Uterus (tissue), 2 donors: Measurements from ENCODE around the gene CFAP43.

Source experiments
- CTCF ChIP-seq, 4 experiments: fragments of 200-600 bp in 2 of 4; fragments of 450-650 bp in 2 of 4; sonication (generic) in 2 of 4; IDR thresholded peaks; one replicate each; pipeline ENCODE4 v1.5.1; 2016 to 2019; ENCODE audit warnings: antibody characterized with exemption in 4 of 4, mild to moderate bottlenecking in 2 of 4, moderate library complexity in 1 of 4
- POLR2A ChIP-seq, 2 donors: fragments of 450-650 bp; IDR thresholded peaks; one replicate each; pipeline ENCODE4 v1.6.1; 2016; ENCODE audit warnings: antibody characterized with exemption in 2 of 2, mild to moderate bottlenecking in 1 of 2, moderate library complexity in 1 of 2

- no peak for TF ChIP-seq CTCF (IDR thresholded peaks at IDR 0.05)
- TF ChIP-seq POLR2A (IDR thresholded peaks at IDR 0.05), result no peak
Observed at GRCh38 chr10:104150139-104150538, 82.0 kb downstream of the CFAP43 start.
